Mesenchymal stem cell (in vitro differentiated cells and primary cell): Measurements from ENCODE around the gene TRIO.

Experiments
- DNase-seq: peaks from one replicate; pipeline ENCODE4 v3.0.0-alpha.2; 2013
- H2AFZ ChIP-seq: one replicate; pipeline ENCODE4 v1.6.1; 2013; ENCODE audit warnings: low read depth, mild to moderate bottlenecking, control low read depth, inconsistent platforms, low read length, moderate library complexity
- H2AK5ac ChIP-seq: 2 replicates; pipeline ENCODE4 v1.6.1; 2013; ENCODE audit warnings: low read length, moderate library complexity, mild to moderate bottlenecking, inconsistent platforms; ENCODE audit not compliant: severe bottlenecking
- H2BK120ac ChIP-seq: one replicate; pipeline ENCODE4 v1.6.1; 2013; ENCODE audit warnings: low read depth, mild to moderate bottlenecking, inconsistent platforms, low read length, moderate library complexity
- H2BK12ac ChIP-seq, 2 experiments: one replicate each; pipeline ENCODE4 v1.6.1; 2013; ENCODE audit warnings: inconsistent platforms in 2 of 2, low read length in 2 of 2, mild to moderate bottlenecking in 2 of 2, moderate library complexity in 2 of 2, control low read depth in 1 of 2
- H2BK15ac ChIP-seq: one replicate; pipeline ENCODE4 v1.6.1; 2013; ENCODE audit warnings: mild to moderate bottlenecking, low read depth, inconsistent platforms; ENCODE audit not compliant: poor library complexity, severe bottlenecking
- H2BK5ac ChIP-seq: 2 replicates; pipeline ENCODE4 v1.6.1; 2013; ENCODE audit warnings: low read depth, mild to moderate bottlenecking, low read length, control low read depth, inconsistent platforms; ENCODE audit not compliant: poor library complexity, severe bottlenecking
- H3K14ac ChIP-seq, 2 experiments: one replicate each; pipeline ENCODE4 v1.6.1; 2013; ENCODE audit warnings: inconsistent platforms in 2 of 2, low read length in 2 of 2, control low read depth in 1 of 2, mild to moderate bottlenecking in 1 of 2, moderate library complexity in 1 of 2
- H3K18ac ChIP-seq, 2 experiments: one replicate each; pipeline ENCODE4 v1.6.1; 2013; ENCODE audit warnings: inconsistent platforms in 2 of 2, low read length in 2 of 2, control low read depth in 1 of 2, low read depth in 1 of 2, mild to moderate bottlenecking in 1 of 2
- H3K23ac ChIP-seq, 2 experiments: one replicate each; pipeline ENCODE4 v1.6.1; 2013; ENCODE audit warnings: inconsistent platforms in 2 of 2, low read length in 2 of 2, mild to moderate bottlenecking in 2 of 2, moderate library complexity in 2 of 2, control low read depth in 1 of 2
- H3K27ac ChIP-seq: 2 replicates; pipeline ENCODE4 v1.5.1; 2013; ENCODE audit warnings: mild to moderate bottlenecking, moderate library complexity, low read length, control low read depth, inconsistent platforms; ENCODE audit not compliant: poor library complexity, severe bottlenecking
- H3K27me3 ChIP-seq, 2 experiments: 2 replicates each; pipeline versions ENCODE4 v1.6.1 to v1.7.0; 2013; ENCODE audit warnings: low read length in 2 of 2, mild to moderate bottlenecking in 2 of 2, moderate library complexity in 2 of 2, control low read depth in 1 of 2, inconsistent platforms in 1 of 2; ENCODE audit not compliant: control insufficient read depth in 1 of 2, insufficient read depth in 1 of 2
- H3K36me3 ChIP-seq, 2 experiments: 2 replicates each; pipeline versions ENCODE4 v1.6.1 to v1.7.0; 2013; ENCODE audit warnings: low read length in 2 of 2, control low read depth in 1 of 2, inconsistent platforms in 1 of 2, low read depth in 1 of 2, mild to moderate bottlenecking in 1 of 2; ENCODE audit not compliant: insufficient read depth in 2 of 2, control insufficient read depth in 1 of 2
- H3K4ac ChIP-seq, 2 experiments: one replicate each; pipeline ENCODE4 v1.6.1; 2013; ENCODE audit warnings: inconsistent platforms in 2 of 2, low read length in 2 of 2, mild to moderate bottlenecking in 2 of 2, moderate library complexity in 2 of 2, control low read depth in 1 of 2, low read depth in 1 of 2
- H3K4me1 ChIP-seq: 2 replicates; pipeline ENCODE4 v1.6.1; 2013; ENCODE audit warnings: low read depth, low read length, control low read depth; ENCODE audit not compliant: control insufficient read depth, insufficient read depth
- H3K4me2 ChIP-seq: 2 replicates; pipeline ENCODE4 v1.6.1; 2013; ENCODE audit warnings: low read length, mild to moderate bottlenecking, inconsistent platforms; ENCODE audit not compliant: poor library complexity, severe bottlenecking
- H3K4me3 ChIP-seq, 2 experiments: 2 replicates each; pipeline versions ENCODE4 v1.5.1 to v1.7.0; 2013; ENCODE audit warnings: low read length in 2 of 2, mild to moderate bottlenecking in 2 of 2, control low read depth in 1 of 2, low read depth in 1 of 2; ENCODE audit not compliant: insufficient read depth in 1 of 2
- H3K79me1 ChIP-seq: replicated peaks from 2 replicates; pipeline ENCODE4 v1.6.1; 2013; ENCODE audit warnings: mild to moderate bottlenecking, control low read depth, low read length, inconsistent platforms; ENCODE audit not compliant: poor library complexity, severe bottlenecking
- H3K9ac ChIP-seq: 2 replicates; pipeline ENCODE4 v1.7.0; 2013; ENCODE audit warnings: mild to moderate bottlenecking, low read length, moderate library complexity
- H3K9me3 ChIP-seq: 2 replicates; pipeline ENCODE4 v1.7.0; 2013; ENCODE audit warnings: mild to moderate bottlenecking, low read length; ENCODE audit not compliant: control insufficient read depth
- H4K8ac ChIP-seq: one replicate; pipeline ENCODE4 v1.6.1; 2013; ENCODE audit warnings: inconsistent platforms, mild to moderate bottlenecking, low read length, moderate library complexity
- H4K91ac ChIP-seq: one replicate; pipeline ENCODE4 v1.6.1; 2013; ENCODE audit warnings: mild to moderate bottlenecking, low read length, inconsistent platforms
- WGBS: methylation state at CpG from one replicate; pipeline ENCODE4 v1.1.7; 2013; ENCODE audit warnings: mixed read lengths; 5-methylcytosine and 5-hydroxymethylcytosine counted together

TRIO gene

DNA sequence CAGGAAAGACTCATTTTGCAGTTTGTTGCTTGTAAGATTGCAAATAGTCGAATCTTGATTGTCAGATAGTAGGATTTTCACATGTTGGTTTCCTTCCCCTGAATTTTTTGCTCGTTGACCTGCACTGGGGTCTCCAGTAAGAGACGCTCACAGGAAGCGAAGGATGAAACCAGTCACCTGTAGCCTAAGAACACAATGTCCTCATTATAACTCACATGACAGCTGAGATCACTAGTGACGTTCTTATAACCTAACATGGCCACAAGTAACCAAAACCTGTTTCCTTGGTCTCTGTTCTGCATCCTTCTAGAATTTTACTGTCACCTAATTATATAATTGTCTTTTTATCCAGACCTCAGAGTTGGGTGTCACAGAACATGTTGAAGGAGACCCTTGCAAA is 257.5 kb downstream of the TRIO start:
- peak; percentile 29 for DNase-seq
- Histone ChIP-seq H3K27me3 (no peaks in the 10 kb centered on the region), H3K23ac (no peak overlapping the region), H2AFZ (no peak overlapping the region), H3K36me3 (peaks cover 39 to 71% of the 10 kb centered on the region in 2 experiments), H3K18ac (peak overlapping the region in 1 of 2 experiments; percentile 35), H3K14ac (no peak overlapping the region), H4K91ac (no peak overlapping the region), H2BK15ac (no peak overlapping the region), H3K4me3 (peak overlapping the region in 1 of 2 experiments; percentile 11), H3K79me1 (peaks cover 10% of the 10 kb centered on the region), H2BK12ac (no peak overlapping the region), H4K8ac (no peak overlapping the region), H2BK120ac (no peak overlapping the region), H3K4me2 (no peak overlapping the region), H2BK5ac (no peak overlapping the region), H3K4ac (no peak overlapping the region), H3K9me3 (no peaks in the 10 kb centered on the region), H3K9ac (peak overlapping the region; percentile 36), H3K27ac (peak overlapping the region; percentile 31), H2AK5ac (peak overlapping the region; percentile 91), H3K4me1 (peaks cover 32% of the 10 kb centered on the region)
- 47% methylated on average over 5 of the region's 5 CpGs for WGBS

DNA sequence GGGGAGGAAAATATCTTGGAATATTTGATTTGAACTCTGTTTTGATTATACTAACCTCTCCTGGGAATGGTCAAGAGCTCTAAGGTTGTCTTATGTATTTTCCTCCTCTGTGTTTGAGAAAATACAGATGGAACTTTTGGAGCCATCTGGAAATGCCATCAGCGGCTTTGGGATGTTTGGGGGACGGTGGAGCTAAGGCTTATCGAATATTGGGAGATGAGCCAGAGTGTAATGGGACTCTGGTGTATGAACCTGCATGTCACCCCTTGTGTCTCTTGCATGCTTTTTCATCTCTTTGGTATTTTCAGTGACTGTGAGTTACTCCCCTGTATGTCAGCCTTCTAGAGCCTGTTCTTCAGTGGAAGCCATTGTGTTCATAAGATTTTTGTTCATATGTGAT is 258.5 kb downstream of the TRIO start:
- H3K4me3 ChIP-seq, result no peak overlapping the region
- no peak overlapping the region for H4K91ac ChIP-seq
- peaks cover 35 to 75% of the 10 kb centered on the region in 2 experiments for H3K36me3 ChIP-seq
- no peak overlapping the region for H3K9ac ChIP-seq
- no peak overlapping the region for H2AFZ ChIP-seq
- no peak overlapping the region for H3K4me2 ChIP-seq
- H2BK5ac ChIP-seq, result no peak overlapping the region
- H3K4ac ChIP-seq, result no peak overlapping the region
- no peak overlapping the region for H2AK5ac ChIP-seq
- no peaks in the 10 kb centered on the region for H3K27me3 ChIP-seq
- WGBS, result 87% methylated on average over 3 of the region's 3 CpGs
- no peak overlapping the region for H2BK15ac ChIP-seq
- H3K23ac ChIP-seq, result no peak overlapping the region
- H2BK12ac ChIP-seq, result no peak overlapping the region
- no peak overlapping the region for H3K18ac ChIP-seq
- no peak overlapping the region for H3K27ac ChIP-seq
- no peak for DNase-seq
- H4K8ac ChIP-seq, result no peak overlapping the region
- H3K14ac ChIP-seq, result no peak overlapping the region
- H3K4me1 ChIP-seq, result peaks cover 37% of the 10 kb centered on the region
- no peaks in the 10 kb centered on the region for H3K9me3 ChIP-seq
- H3K79me1 ChIP-seq, result peaks cover 10% of the 10 kb centered on the region
- H2BK120ac ChIP-seq, result no peak overlapping the region

DNA sequence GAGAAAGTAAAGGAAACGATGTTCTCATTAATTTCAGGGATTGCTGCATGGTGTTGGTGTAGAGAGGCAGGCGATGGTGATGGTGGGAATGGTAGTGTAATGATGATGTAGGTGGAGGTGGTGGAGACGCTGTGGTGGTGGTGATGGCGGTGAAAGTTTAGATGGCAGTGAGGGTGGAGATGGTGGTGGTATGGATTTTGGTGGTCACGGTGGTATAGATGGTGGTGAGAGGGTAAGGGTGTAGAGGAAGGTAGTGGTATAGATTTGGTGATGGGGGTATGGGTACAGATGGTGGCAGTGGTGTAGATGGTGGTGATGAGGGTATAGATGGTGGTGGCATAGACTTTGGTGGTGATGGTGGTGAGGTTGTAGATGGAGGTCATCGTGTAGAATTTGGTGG is 259.3 kb downstream of the TRIO start:
- H3K4me3 ChIP-seq, result no peak overlapping the region
- peaks cover 37% of the 10 kb centered on the region for H3K4me1 ChIP-seq
- H3K23ac ChIP-seq, result peak overlapping the region in 1 of 2 experiments; percentile 38
- peaks cover 12% of the 10 kb centered on the region for H3K79me1 ChIP-seq
- H2BK120ac ChIP-seq, result no peak overlapping the region
- no peak overlapping the region for H3K4ac ChIP-seq
- peak overlapping the region in 1 of 2 experiments; percentile 13 for H3K18ac ChIP-seq
- H3K4me2 ChIP-seq, result no peak overlapping the region
- DNase-seq, result no peak
- H4K8ac ChIP-seq, result no peak overlapping the region
- no peak overlapping the region for H2AFZ ChIP-seq
- H3K27me3 ChIP-seq, result no peaks in the 10 kb centered on the region
- H3K27ac ChIP-seq, result no peak overlapping the region
- H2BK12ac ChIP-seq, result peak overlapping the region in 1 of 2 experiments; percentile 29
- H4K91ac ChIP-seq, result no peak overlapping the region
- no peak overlapping the region for H3K9ac ChIP-seq
- H2BK5ac ChIP-seq, result no peak overlapping the region
- H2BK15ac ChIP-seq, result no peak overlapping the region
- no peak overlapping the region for H2AK5ac ChIP-seq
- 98% methylated on average over 6 of the region's 6 CpGs for WGBS
- H3K36me3 ChIP-seq, result peaks cover 36 to 75% of the 10 kb centered on the region in 2 experiments
- no peak overlapping the region for H3K14ac ChIP-seq
- no peaks in the 10 kb centered on the region for H3K9me3 ChIP-seq

DNA sequence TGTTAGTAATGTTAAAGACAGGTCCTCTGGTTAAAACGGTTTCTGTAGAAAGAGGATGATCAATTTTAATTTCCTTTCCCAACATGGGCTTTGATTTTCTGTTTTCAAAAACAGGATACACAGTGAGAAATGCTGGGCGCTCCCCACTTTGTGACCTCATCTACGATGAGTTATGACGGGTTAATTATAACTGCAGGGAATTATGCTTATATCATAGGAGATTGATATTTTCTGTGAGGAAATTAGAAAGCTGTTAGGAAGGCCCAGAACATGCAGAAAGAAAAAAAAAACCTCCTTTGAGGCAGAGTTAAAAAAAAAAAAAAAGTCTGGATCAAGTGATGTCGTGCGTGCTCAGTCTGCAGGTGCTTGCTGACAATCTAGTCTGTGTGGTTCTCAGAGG is 261.6 kb downstream of the TRIO start:
- 88% methylated on average over 5 of the region's 6 CpGs for WGBS

More for the DNA sequence above, 261.6 kb downstream of the TRIO start:
- Histone ChIP-seq H3K18ac (no peak overlapping the region), H2AK5ac (no peak overlapping the region), H3K79me1 (peaks cover 18% of the 10 kb centered on the region), H3K4me1 (peaks cover 30% of the 10 kb centered on the region), H2BK120ac (peak overlapping the region; percentile 86), H4K91ac (no peak overlapping the region), H4K8ac (no peak overlapping the region), H2BK15ac (no peak overlapping the region), H3K36me3 (peaks cover 41 to 61% of the 10 kb centered on the region in 2 experiments), H3K14ac (no peak overlapping the region), H2BK5ac (no peak overlapping the region), H3K27me3 (no peaks in the 10 kb centered on the region), H3K4me3 (no peak overlapping the region), H3K23ac (no peak overlapping the region), H2BK12ac (no peak overlapping the region), H2AFZ (no peak overlapping the region), H3K4me2 (no peak overlapping the region), H3K9me3 (no peaks in the 10 kb centered on the region), H3K9ac (no peak overlapping the region), H3K4ac (no peak overlapping the region), H3K27ac (no peak overlapping the region)
- DNase-seq, result no peak
